GM12873 (cell line): Measurements from ENCODE around the gene VWCE.

Experiments used
- TF ChIP-seq, protein P1 (sequence below): IDR thresholded peaks from 2 replicates; pipeline ENCODE4 v1.5.1; 2012; ENCODE audit warnings: low read depth, mild to moderate bottlenecking, moderate library complexity, low read length, control low read depth; ENCODE audit not compliant: insufficient read depth; ENCODE audit errors: missing control alignments

The VWCE gene

GRCh38 chr11:61279934-61280659, 15.0 kb downstream of the VWCE start:
- TF ChIP-seq, protein P1, sequence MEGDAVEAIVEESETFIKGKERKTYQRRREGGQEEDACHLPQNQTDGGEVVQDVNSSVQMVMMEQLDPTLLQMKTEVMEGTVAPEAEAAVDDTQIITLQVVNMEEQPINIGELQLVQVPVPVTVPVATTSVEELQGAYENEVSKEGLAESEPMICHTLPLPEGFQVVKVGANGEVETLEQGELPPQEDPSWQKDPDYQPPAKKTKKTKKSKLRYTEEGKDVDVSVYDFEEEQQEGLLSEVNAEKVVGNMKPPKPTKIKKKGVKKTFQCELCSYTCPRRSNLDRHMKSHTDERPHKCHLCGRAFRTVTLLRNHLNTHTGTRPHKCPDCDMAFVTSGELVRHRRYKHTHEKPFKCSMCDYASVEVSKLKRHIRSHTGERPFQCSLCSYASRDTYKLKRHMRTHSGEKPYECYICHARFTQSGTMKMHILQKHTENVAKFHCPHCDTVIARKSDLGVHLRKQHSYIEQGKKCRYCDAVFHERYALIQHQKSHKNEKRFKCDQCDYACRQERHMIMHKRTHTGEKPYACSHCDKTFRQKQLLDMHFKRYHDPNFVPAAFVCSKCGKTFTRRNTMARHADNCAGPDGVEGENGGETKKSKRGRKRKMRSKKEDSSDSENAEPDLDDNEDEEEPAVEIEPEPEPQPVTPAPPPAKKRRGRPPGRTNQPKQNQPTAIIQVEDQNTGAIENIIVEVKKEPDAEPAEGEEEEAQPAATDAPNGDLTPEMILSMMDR, result no peak

GRCh38 chr11:61278001-61278470, 17.1 kb downstream of the VWCE start:
- TF ChIP-seq, protein P1, result no peak

- TF ChIP-seq, protein P1, result no peak
Measured at GRCh38 chr11:61277186-61278000, 17.7 kb downstream of the VWCE start.

- TF ChIP-seq, protein P1, result no peak
Measured at GRCh38 chr11:61275191-61275590, 19.9 kb downstream of the VWCE start.

- TF ChIP-seq, protein P1, result no peak
Measured at GRCh38 chr11:61274084-61274483, 21.0 kb downstream of the VWCE start.

DNA sequence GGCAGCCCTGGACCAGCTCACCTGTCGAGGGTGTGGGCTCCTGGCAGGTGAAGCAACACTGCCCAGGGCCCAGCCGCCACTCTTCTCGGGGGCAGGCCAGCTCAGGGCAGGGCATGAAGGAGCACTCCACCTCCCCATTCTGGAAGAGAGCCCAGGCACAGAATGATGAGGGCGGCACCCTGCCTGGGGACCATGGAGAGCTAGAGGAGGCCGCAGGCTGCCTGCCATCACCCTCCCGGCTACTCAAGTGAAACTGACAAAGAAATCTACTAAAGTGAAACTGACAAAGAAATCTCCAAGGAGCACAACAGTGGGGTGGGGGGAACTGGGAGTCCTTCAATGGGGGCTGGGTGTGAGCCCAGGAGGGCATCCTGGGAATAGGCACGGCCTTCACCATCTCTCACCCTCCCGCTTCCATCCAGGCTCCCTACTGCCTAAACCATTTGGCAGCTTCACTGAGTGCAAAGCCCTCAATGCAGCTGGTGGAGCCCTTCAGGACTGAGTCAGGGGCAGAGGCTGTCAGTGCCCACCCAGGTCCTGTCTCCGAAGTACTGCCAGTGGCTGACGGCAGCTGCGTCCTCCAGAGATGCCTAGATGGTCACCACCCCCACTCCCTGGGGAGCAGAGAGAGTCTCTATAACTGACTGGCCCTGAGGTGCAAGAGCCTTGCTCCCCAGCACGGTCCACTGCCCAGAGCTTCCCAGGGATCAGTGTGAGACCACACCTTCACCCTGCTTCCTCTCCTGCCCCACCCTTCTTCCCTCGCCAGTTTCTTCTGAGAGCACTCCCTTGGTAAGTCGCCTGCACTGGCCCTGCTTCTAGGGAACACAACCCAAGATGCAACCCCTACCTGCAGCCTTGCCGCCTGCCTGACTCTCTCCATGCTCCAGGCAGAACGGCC, 21.7 kb downstream of the VWCE start:
- TF ChIP-seq, protein P1, result no peak

DNA sequence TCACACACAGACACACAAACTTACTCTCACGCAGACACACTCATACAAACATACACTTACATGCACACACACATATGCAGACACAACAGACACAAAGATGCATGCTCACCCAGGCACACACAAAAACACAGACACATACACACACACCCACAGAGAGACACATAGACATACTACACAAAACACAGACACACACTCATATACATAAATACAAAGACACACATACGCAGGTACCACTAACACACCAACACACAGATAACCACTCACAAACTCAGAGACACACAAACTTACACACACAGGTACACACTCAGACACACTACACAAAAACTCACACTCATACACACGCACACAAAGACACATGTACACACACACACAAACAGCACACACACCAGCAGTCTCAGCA, 22.4 kb downstream of the VWCE start:
- TF ChIP-seq, protein P1, result no peak
